NCI-H2196 (cell line): ENCODE results near the gene BAIAP2.
"Not testable (repeated sequence)": the region's sequence is repeated elsewhere in the genome, so short reads cannot be mapped to it uniquely, and the experiment has no call there.

Experiments
- DNase-seq: peaks from one replicate; lab custom pipeline; 2025; ENCODE audit not compliant: unreplicated experiment; lab: John Stamatoyannopoulos, UW

Gene BAIAP2

GRCh38 chr17:81000631-81001357 is 34.2 kb upstream of the BAIAP2 start:
- no peak for DNase-seq

GRCh38 chr17:81002013-81002384 is 33.0 kb upstream of the BAIAP2 start:
- DNase-seq = no peak

GRCh38 chr17:81002409-81003361 is 32.3 kb upstream of the BAIAP2 start:
- peak; percentile 85 for DNase-seq

- peak; percentile 38 for DNase-seq
Measured at GRCh38 chr17:81003711-81004475, 31.1 kb upstream of the BAIAP2 start.

- DNase-seq = no peak
Measured at GRCh38 chr17:81006891-81007290, 28.1 kb upstream of the BAIAP2 start.

GRCh38 chr17:81008140-81008539 is 26.8 kb upstream of the BAIAP2 start:
- DNase-seq = no peak

GRCh38 chr17:81009136-81009535 is 25.8 kb upstream of the BAIAP2 start:
- no peak for DNase-seq

GRCh38 chr17:81010935-81011334 is 24.0 kb upstream of the BAIAP2 start:
- no peak for DNase-seq

GRCh38 chr17:81011951-81012350 is 23.0 kb upstream of the BAIAP2 start:
- no peak for DNase-seq

GRCh38 chr17:81012574-81013447 is 22.1 kb upstream of the BAIAP2 start:
- DNase-seq = no peak

- DNase-seq = no peak
Measured at GRCh38 chr17:81013642-81014041, 21.3 kb upstream of the BAIAP2 start.

GRCh38 chr17:81015136-81015535 is 19.8 kb upstream of the BAIAP2 start:
- DNase-seq = peak; percentile 29

- DNase-seq = no peak
Measured at GRCh38 chr17:81016575-81016974, 18.4 kb upstream of the BAIAP2 start.

- not testable (repeated sequence) for DNase-seq
Measured at GRCh38 chr17:81017330-81017729, 17.6 kb upstream of the BAIAP2 start.

- peak; percentile 78 for DNase-seq
Measured at GRCh38 chr17:81018044-81018802, 16.7 kb upstream of the BAIAP2 start.

GRCh38 chr17:81019563-81020442 is 15.1 kb upstream of the BAIAP2 start:
- no peak for DNase-seq

GRCh38 chr17:81020443-81020766 is 14.5 kb upstream of the BAIAP2 start:
- DNase-seq = no peak

GRCh38 chr17:81020767-81021497 is 14.0 kb upstream of the BAIAP2 start:
- peak; percentile 96 for DNase-seq
